GM23338 (cell line): Measurements from ENCODE around the gene CEBPE. TPM values are rescaled to one million over a fixed set of nuclear protein-coding genes. Genes with fewer than 3 reads are reported as not detected.
A peak's percentile ranks its signal among the peaks of the same experiment; 100 is the strongest.

ENCODE experiments used
- ATAC-seq: fragments of 200-7000 bp; cut with Tn5 transposase; 3 replicates; pipeline ENCODE4 v1.9.1; 2020
- DNase-seq: peaks from one replicate; pipeline ENCODE4 v3.0.0-alpha.2; 2015; ENCODE audit warnings: low spot score
- H2AFZ ChIP-seq: fragments of 200-600 bp; sonication (generic); 2 replicates; pipeline ENCODE4 v1.8.0; 2016; ENCODE audit warnings: antibody characterized with exemption, mild to moderate bottlenecking, moderate library complexity
- H3F3A ChIP-seq: fragments of 200-600 bp; sonication (generic); replicated peaks from 2 replicates; pipeline ENCODE4 v1.8.0; 2017; ENCODE audit warnings: antibody characterized with exemption, mixed run types, low read depth
- H3K27ac ChIP-seq: fragments of 200-600 bp; sonication (generic); 2 replicates; pipeline ENCODE4 v1.6.1; 2016; ENCODE audit warnings: low read depth
- H3K27me3 ChIP-seq: fragments of 200-600 bp; sonication (generic); 2 replicates; pipeline ENCODE4 v1.8.0; 2016; ENCODE audit warnings: mild to moderate bottlenecking, mixed run types, moderate library complexity; ENCODE audit not compliant: insufficient read depth
- H3K36me3 ChIP-seq: fragments of 200-600 bp; sonication (generic); 2 replicates; pipeline ENCODE4 v1.8.0; 2016; ENCODE audit warnings: mild to moderate bottlenecking; ENCODE audit not compliant: insufficient read depth
- H3K4me1 ChIP-seq: fragments of 200-600 bp; sonication (generic); 2 replicates; pipeline ENCODE4 v1.8.0; 2016; ENCODE audit warnings: mild to moderate bottlenecking, moderate library complexity; ENCODE audit not compliant: insufficient read depth
- H3K4me2 ChIP-seq: fragments of 200-600 bp; sonication (generic); 2 replicates; pipeline ENCODE4 v1.7.1; 2017; ENCODE audit warnings: mixed run types
- H3K4me3 ChIP-seq: fragments of 200-600 bp; sonication (generic); 2 replicates; pipeline ENCODE4 v1.6.1; 2016; ENCODE audit warnings: mixed run types
- H3K79me2 ChIP-seq: fragments of 200-600 bp; sonication (generic); replicated peaks from 2 replicates; pipeline ENCODE4 v1.8.0; 2017; ENCODE audit warnings: mild to moderate bottlenecking; ENCODE audit not compliant: insufficient read depth
- H3K9me2 ChIP-seq: fragments of 200-600 bp; sonication (generic); 2 replicates; pipeline ENCODE4 v1.8.0; 2017; ENCODE audit not compliant: insufficient read depth
- H4K20me1 ChIP-seq: fragments of 200-600 bp; sonication (generic); replicated peaks from 2 replicates; pipeline ENCODE4 v1.8.0; 2017; ENCODE audit warnings: mild to moderate bottlenecking; ENCODE audit not compliant: insufficient read depth
- H3K27ac Mint-ChIP-seq: 2 replicates; pipeline ENCODE4 v1.8.0; 2020; ENCODE audit warnings: inconsistent platforms, mild to moderate bottlenecking, moderate library complexity, mixed read lengths
- H3K27me3 Mint-ChIP-seq: 3 replicates; pipeline ENCODE4 v1.8.0; 2022; ENCODE audit warnings: low read depth, mild to moderate bottlenecking, moderate library complexity, mixed read lengths, inconsistent platforms; ENCODE audit not compliant: insufficient read depth, poor library complexity
- H3K36me3 Mint-ChIP-seq: 3 replicates; pipeline ENCODE4 v1.8.0; 2021; ENCODE audit warnings: low read depth, mild to moderate bottlenecking, inconsistent platforms, moderate library complexity, mixed read lengths
- H3K4me1 Mint-ChIP-seq: 3 replicates; pipeline ENCODE4 v1.8.0; 2020; ENCODE audit warnings: mild to moderate bottlenecking, inconsistent platforms, mixed read lengths
- H3K4me3 Mint-ChIP-seq: 3 replicates; pipeline ENCODE4 v1.8.0; 2021; ENCODE audit warnings: moderate library complexity, mild to moderate bottlenecking, inconsistent platforms, mixed read lengths
- H3K9me3 Mint-ChIP-seq: 3 replicates; pipeline ENCODE4 v1.8.0; 2020; ENCODE audit warnings: moderate library complexity, mild to moderate bottlenecking, inconsistent platforms, mixed read lengths
- CREB1 ChIP-seq: fragments of 250-450 bp; sonication (Bioruptor Pico); IDR thresholded peaks from 2 replicates; pipeline ENCODE4 v1.5.0; 2020; ENCODE audit warnings: low read depth, mild to moderate bottlenecking, moderate library complexity
- EZH2 ChIP-seq: fragments of 200-600 bp; sonication (generic); IDR thresholded peaks from one replicate; pipeline ENCODE4 v1.8.0; 2017; ENCODE audit warnings: antibody characterized with exemption, mild to moderate bottlenecking, low read depth; ENCODE audit not compliant: unreplicated experiment
- EZH2phosphoT487 ChIP-seq: fragments of 200-600 bp; sonication (generic); IDR thresholded peaks from one replicate; pipeline ENCODE4 v1.8.1; 2018; ENCODE audit warnings: antibody characterized with exemption; ENCODE audit not compliant: unreplicated experiment
- JUNB ChIP-seq: IDR thresholded peaks from one replicate; pipeline ENCODE4 v1.6.1; 2016; ENCODE audit warnings: antibody characterized with exemption; ENCODE audit not compliant: unreplicated experiment
- NANOG ChIP-seq: IDR thresholded peaks from 2 replicates; pipeline ENCODE4 v1.6.1; 2016; ENCODE audit warnings: antibody characterized with exemption, borderline replicate concordance
- POLR2AphosphoS5 ChIP-seq: IDR thresholded peaks from 2 replicates; pipeline ENCODE4 v1.6.1; 2016; ENCODE audit warnings: antibody characterized with exemption, low read depth
- STAT1 ChIP-seq: IDR thresholded peaks from one replicate; pipeline ENCODE4 v1.6.1; 2016; ENCODE audit warnings: antibody characterized with exemption; ENCODE audit not compliant: unreplicated experiment
- ZNF114 ChIP-seq: fragments of 250-450 bp; sonication (Bioruptor Pico); IDR thresholded peaks from 2 replicates; pipeline ENCODE4 v1.5.0; 2020; ENCODE audit warnings: mild to moderate bottlenecking, moderate library complexity
- ZNF331 ChIP-seq: fragments of 250-450 bp; sonication (Bioruptor Pico); IDR thresholded peaks from 2 replicates; pipeline ENCODE4 v1.5.0; 2020; ENCODE audit warnings: low read depth, mild to moderate bottlenecking, moderate library complexity
- polyA plus RNA-seq: library from polyadenylated mRNA; unstranded; fragments of >200 nt; fragmentation: Nextera tagmentation; extraction: Ambion mirVana; gene quantifications from 2 replicates; pipeline ENCODE4 v1.2.1, GENCODE V29; 2016
- total RNA-seq: library from RNA; depleted of rRNA; stranded (reverse); fragments of >200 nt; shearing (Covaris generic); gene quantifications from 2 replicates; pipeline ENCODE4 v1.2.3, GENCODE V29; 2014
- TF ChIP-seq, protein P1 (sequence below): fragments of 250-450 bp; sonication (Bioruptor Pico); IDR thresholded peaks from 2 replicates; pipeline ENCODE4 v1.5.0; 2020; ENCODE audit warnings: mild to moderate bottlenecking, moderate library complexity
- TF ChIP-seq, protein P2 (sequence below), 2 experiments: fragments of 200-600 bp in 1 of 2; sonication (generic) in 1 of 2; conservative IDR thresholded peaks; 2 replicates each; pipeline versions ENCODE4 v1.5.1 to v1.6.1; 2016 to 2017; ENCODE audit warnings: antibody characterized with exemption in 2 of 2, low read depth in 2 of 2, mild to moderate bottlenecking in 2 of 2, moderate library complexity in 1 of 2
- TF ChIP-seq, protein P3 (sequence below): IDR thresholded peaks from one replicate; pipeline ENCODE4 v1.6.1; 2018; ENCODE audit warnings: antibody characterized with exemption; ENCODE audit not compliant: unreplicated experiment

The CEBPE gene
- total and polyA plus RNA-seq, 2 experiments from 2014 or later, result not detected

DNA sequence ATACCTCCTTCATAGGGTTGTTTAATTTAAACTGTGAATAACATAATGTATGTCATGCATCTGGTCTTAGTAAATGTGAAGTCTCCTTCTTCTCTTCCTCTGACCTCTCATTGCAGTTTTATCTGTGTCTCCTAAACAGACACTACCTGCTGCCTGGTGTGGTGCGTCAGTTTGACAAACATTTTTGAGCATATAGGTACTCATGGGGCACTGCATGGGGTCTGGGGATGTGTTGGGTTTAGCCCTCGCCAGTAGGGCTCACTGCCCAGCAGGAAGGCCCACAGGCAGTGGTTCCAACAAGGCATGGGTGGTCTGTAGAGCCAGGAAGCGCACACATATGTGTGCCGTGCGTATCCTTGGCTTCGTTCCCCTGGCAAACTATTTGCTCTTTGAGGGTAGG is 3.0 kb upstream of the CEBPE start:
- ATAC-seq, result no peak
- H3K4me3 ChIP-seq, result no peak overlapping the region

DNA sequence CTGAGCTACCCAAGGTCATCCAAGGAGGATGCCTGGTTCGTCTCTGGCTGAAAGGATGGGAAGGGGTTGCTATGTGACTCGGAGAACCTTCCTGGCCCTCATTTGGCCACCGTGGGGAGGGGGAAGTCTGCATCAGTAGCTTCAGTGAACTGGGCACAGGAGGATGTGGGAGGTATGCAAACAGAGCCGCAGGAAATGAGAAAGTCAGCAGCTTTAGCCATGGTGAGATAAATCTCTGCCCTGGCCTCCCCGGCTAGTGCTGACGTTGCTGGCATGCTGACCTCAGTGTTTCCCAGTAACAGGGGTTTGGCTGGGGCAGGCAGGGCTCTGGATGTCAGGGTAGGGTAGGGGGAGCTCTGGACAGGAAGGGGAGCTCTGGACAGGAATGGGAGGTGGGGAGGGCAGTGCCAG is 2.3 kb upstream of the CEBPE start:
- peaks cover 3% of the 10 kb centered on the region; the same call in 2 of the 3 replicates for H3K36me3 Mint-ChIP-seq
- Histone ChIP-seq H3K9me2 (no peaks in the 10 kb centered on the region), H3K27me3 (no peaks in the 10 kb centered on the region), H3K79me2 (no peaks in the 10 kb centered on the region), H2AFZ (no peak overlapping the region; the same call in 1 of the 2 replicates), H3K4me3 (no peak overlapping the region), H3K27ac (no peak overlapping the region; the same call in 1 of the 2 replicates), H3K4me2 (no peak overlapping the region), H3K4me1 (peaks cover 44% of the 10 kb centered on the region), H3F3A (no peaks in the 10 kb centered on the region; the same call in 1 of the 2 replicates), H3K36me3 (no peaks in the 10 kb centered on the region), H4K20me1 (no peaks in the 10 kb centered on the region)
- peaks cover 60% of the 10 kb centered on the region for H3K4me1 Mint-ChIP-seq
- ATAC-seq (peak; percentile 10), DNase-seq (no peak)
- peaks cover 24% of the 10 kb centered on the region for H3K27me3 Mint-ChIP-seq
- no peaks in the 10 kb centered on the region; the same call in 2 of the 3 replicates for H3K9me3 Mint-ChIP-seq
- H3K4me3 Mint-ChIP-seq, result peak overlapping the region; percentile 6; the same call in 1 of the 3 replicates
- peak overlapping the region; percentile 40; the same call in 1 of the 2 replicates for H3K27ac Mint-ChIP-seq
- TF ChIP-seq, protein P1, sequence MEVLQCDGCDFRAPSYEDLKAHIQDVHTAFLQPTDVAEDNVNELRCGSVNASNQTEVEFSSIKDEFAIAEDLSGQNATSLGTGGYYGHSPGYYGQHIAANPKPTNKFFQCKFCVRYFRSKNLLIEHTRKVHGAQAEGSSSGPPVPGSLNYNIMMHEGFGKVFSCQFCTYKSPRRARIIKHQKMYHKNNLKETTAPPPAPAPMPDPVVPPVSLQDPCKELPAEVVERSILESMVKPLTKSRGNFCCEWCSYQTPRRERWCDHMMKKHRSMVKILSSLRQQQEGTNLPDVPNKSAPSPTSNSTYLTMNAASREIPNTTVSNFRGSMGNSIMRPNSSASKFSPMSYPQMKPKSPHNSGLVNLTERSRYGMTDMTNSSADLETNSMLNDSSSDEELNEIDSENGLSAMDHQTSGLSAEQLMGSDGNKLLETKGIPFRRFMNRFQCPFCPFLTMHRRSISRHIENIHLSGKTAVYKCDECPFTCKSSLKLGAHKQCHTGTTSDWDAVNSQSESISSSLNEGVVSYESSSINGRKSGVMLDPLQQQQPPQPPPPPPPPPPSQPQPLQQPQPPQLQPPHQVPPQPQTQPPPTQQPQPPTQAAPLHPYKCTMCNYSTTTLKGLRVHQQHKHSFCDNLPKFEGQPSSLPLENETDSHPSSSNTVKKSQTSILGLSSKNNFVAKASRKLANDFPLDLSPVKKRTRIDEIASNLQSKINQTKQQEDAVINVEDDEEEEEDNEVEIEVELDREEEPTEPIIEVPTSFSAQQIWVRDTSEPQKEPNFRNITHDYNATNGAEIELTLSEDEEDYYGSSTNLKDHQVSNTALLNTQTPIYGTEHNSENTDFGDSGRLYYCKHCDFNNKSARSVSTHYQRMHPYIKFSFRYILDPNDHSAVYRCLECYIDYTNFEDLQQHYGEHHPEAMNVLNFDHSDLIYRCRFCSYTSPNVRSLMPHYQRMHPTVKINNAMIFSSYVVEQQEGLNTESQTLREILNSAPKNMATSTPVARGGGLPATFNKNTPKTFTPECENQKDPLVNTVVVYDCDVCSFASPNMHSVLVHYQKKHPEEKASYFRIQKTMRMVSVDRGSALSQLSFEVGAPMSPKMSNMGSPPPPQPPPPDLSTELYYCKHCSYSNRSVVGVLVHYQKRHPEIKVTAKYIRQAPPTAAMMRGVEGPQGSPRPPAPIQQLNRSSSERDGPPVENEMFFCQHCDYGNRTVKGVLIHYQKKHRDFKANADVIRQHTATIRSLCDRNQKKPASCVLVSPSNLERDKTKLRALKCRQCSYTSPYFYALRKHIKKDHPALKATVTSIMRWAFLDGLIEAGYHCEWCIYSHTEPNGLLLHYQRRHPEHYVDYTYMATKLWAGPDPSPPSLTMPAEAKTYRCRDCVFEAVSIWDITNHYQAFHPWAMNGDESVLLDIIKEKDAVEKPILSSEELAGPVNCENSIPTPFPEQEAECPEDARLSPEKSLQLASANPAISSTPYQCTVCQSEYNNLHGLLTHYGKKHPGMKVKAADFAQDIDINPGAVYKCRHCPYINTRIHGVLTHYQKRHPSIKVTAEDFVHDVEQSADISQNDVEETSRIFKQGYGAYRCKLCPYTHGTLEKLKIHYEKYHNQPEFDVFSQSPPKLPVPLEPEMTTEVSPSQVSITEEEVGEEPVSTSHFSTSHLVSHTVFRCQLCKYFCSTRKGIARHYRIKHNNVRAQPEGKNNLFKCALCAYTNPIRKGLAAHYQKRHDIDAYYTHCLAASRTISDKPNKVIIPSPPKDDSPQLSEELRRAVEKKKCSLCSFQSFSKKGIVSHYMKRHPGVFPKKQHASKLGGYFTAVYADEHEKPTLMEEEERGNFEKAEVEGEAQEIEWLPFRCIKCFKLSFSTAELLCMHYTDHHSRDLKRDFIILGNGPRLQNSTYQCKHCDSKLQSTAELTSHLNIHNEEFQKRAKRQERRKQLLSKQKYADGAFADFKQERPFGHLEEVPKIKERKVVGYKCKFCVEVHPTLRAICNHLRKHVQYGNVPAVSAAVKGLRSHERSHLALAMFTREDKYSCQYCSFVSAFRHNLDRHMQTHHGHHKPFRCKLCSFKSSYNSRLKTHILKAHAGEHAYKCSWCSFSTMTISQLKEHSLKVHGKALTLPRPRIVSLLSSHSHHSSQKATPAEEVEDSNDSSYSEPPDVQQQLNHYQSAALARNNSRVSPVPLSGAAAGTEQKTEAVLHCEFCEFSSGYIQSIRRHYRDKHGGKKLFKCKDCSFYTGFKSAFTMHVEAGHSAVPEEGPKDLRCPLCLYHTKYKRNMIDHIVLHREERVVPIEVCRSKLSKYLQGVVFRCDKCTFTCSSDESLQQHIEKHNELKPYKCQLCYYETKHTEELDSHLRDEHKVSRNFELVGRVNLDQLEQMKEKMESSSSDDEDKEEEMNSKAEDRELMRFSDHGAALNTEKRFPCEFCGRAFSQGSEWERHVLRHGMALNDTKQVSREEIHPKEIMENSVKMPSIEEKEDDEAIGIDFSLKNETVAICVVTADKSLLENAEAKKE, result no peak

More for the DNA sequence above, 3.0 kb upstream of the CEBPE start:
- no peak overlapping the region; the same call in 2 of the 3 replicates for H3K4me3 Mint-ChIP-seq
- H3K4me2 ChIP-seq, result no peak overlapping the region
- peaks cover 44% of the 10 kb centered on the region for H3K4me1 ChIP-seq
- H3K36me3 Mint-ChIP-seq, result peaks cover 3% of the 10 kb centered on the region; the same call in 2 of the 3 replicates
- H3K36me3 ChIP-seq, result no peaks in the 10 kb centered on the region
- no peak overlapping the region for H3K27ac Mint-ChIP-seq
- no peaks in the 10 kb centered on the region for H3K27me3 ChIP-seq
- H3K9me3 Mint-ChIP-seq, result no peaks in the 10 kb centered on the region; the same call in 2 of the 3 replicates
- peaks cover 24% of the 10 kb centered on the region for H3K27me3 Mint-ChIP-seq
- H3K9me2 ChIP-seq, result no peaks in the 10 kb centered on the region
- H3K79me2 ChIP-seq, result no peaks in the 10 kb centered on the region
- no peaks in the 10 kb centered on the region for H4K20me1 ChIP-seq
- no peak overlapping the region for H2AFZ ChIP-seq
- no peak for DNase-seq
- H3K27ac ChIP-seq, result no peak overlapping the region
- H3K4me1 Mint-ChIP-seq, result peaks cover 60% of the 10 kb centered on the region
- H3F3A ChIP-seq, result no peaks in the 10 kb centered on the region; the same call in 1 of the 2 replicates
- TF ChIP-seq EZH2 (no peak), STAT1 (no peak), ZNF331 (CRISPR knock-in tag) (no peak), EZH2phosphoT487 (no peak), NANOG (no peak), JUNB (no peak), CREB1 (no peak), POLR2AphosphoS5 (no peak), ZNF114 (CRISPR knock-in tag) (no peak)
- TF ChIP-seq, protein P2, sequence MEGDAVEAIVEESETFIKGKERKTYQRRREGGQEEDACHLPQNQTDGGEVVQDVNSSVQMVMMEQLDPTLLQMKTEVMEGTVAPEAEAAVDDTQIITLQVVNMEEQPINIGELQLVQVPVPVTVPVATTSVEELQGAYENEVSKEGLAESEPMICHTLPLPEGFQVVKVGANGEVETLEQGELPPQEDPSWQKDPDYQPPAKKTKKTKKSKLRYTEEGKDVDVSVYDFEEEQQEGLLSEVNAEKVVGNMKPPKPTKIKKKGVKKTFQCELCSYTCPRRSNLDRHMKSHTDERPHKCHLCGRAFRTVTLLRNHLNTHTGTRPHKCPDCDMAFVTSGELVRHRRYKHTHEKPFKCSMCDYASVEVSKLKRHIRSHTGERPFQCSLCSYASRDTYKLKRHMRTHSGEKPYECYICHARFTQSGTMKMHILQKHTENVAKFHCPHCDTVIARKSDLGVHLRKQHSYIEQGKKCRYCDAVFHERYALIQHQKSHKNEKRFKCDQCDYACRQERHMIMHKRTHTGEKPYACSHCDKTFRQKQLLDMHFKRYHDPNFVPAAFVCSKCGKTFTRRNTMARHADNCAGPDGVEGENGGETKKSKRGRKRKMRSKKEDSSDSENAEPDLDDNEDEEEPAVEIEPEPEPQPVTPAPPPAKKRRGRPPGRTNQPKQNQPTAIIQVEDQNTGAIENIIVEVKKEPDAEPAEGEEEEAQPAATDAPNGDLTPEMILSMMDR (conservative IDR thresholded peaks at IDR 0.05; ENCODE audit: low read depth in 2 of 2), result no peak
- TF ChIP-seq, protein P3, sequence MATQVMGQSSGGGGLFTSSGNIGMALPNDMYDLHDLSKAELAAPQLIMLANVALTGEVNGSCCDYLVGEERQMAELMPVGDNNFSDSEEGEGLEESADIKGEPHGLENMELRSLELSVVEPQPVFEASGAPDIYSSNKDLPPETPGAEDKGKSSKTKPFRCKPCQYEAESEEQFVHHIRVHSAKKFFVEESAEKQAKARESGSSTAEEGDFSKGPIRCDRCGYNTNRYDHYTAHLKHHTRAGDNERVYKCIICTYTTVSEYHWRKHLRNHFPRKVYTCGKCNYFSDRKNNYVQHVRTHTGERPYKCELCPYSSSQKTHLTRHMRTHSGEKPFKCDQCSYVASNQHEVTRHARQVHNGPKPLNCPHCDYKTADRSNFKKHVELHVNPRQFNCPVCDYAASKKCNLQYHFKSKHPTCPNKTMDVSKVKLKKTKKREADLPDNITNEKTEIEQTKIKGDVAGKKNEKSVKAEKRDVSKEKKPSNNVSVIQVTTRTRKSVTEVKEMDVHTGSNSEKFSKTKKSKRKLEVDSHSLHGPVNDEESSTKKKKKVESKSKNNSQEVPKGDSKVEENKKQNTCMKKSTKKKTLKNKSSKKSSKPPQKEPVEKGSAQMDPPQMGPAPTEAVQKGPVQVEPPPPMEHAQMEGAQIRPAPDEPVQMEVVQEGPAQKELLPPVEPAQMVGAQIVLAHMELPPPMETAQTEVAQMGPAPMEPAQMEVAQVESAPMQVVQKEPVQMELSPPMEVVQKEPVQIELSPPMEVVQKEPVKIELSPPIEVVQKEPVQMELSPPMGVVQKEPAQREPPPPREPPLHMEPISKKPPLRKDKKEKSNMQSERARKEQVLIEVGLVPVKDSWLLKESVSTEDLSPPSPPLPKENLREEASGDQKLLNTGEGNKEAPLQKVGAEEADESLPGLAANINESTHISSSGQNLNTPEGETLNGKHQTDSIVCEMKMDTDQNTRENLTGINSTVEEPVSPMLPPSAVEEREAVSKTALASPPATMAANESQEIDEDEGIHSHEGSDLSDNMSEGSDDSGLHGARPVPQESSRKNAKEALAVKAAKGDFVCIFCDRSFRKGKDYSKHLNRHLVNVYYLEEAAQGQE, result no peak
